Neuron (in vitro differentiated cells): Measurements from ENCODE around the gene ADGRA1.
"Not testable (repeated sequence)": the region's sequence is repeated elsewhere in the genome, so short reads cannot be mapped to it uniquely, and the experiment has no call there.

ENCODE experiments used
- H2AFZ ChIP-seq: one replicate; pipeline ENCODE4 v1.6.1; 2013; ENCODE audit warnings: low read depth, mild to moderate bottlenecking, inconsistent platforms, low read length, moderate library complexity
- H3K27me3 ChIP-seq: one replicate; pipeline ENCODE4 v1.6.1; 2013; ENCODE audit warnings: low read length; ENCODE audit not compliant: insufficient read depth
- H3K36me3 ChIP-seq: one replicate; pipeline ENCODE4 v1.6.1; 2013; ENCODE audit warnings: low read length; ENCODE audit not compliant: insufficient read depth
- H3K4me1 ChIP-seq: one replicate; pipeline ENCODE4 v1.6.1; 2013; ENCODE audit warnings: low read length; ENCODE audit not compliant: insufficient read depth
- H3K4me3 ChIP-seq: 2 replicates; pipeline ENCODE4 v1.5.1; 2013; ENCODE audit warnings: mild to moderate bottlenecking, low read length, moderate library complexity
- H3K9me3 ChIP-seq: one replicate; pipeline ENCODE4 v1.6.1; 2013; ENCODE audit warnings: low read length

ADGRA1 gene

DNA sequence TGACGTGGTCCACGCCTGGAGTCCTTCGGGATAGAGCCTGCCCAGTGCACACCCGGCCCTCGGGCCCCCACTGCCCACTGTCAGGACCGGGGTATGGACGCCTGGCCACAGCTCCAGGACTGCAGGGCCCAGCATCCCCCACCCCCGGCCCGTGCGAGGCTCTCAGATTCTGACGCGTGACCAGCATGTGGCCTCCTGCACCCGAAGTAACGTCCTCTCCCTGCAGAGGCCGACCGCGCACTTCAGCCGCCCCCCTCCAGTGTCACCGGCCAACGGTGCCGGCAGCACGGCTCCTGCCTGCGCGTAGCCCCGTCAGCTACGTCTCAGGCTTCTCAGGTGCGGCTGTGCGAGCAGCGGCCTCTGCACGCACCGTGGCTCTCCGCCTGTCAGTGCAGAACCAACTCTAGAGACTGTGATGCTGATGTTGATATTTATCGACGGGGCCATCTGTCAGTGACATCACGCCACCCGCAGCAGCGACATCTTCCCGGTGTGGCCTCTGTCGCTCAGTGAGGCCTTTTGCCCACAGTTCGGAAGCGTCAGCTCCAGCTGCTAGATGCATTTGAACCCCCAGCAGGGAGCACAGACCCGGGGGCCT, 40.1 kb upstream of the ADGRA1 start:
- Histone ChIP-seq H3K4me3 (no peak overlapping the region), H3K9me3 (no peaks in the 10 kb centered on the region), H3K27me3 (peaks cover 34% of the 10 kb centered on the region), H2AFZ (no peak overlapping the region), H3K36me3 (no peaks in the 10 kb centered on the region), H3K4me1 (no peaks in the 10 kb centered on the region)

- no peaks in the 10 kb centered on the region for H3K9me3 ChIP-seq
- peaks cover 29% of the 10 kb centered on the region for H3K27me3 ChIP-seq
- H3K4me3 ChIP-seq, result no peak overlapping the region
- H3K36me3 ChIP-seq, result no peaks in the 10 kb centered on the region
- H3K4me1 ChIP-seq, result no peaks in the 10 kb centered on the region
- H2AFZ ChIP-seq, result no peak overlapping the region
These were observed 39.5 kb upstream of the ADGRA1 start for GRCh38 chr10:133048266-133048665.

DNA sequence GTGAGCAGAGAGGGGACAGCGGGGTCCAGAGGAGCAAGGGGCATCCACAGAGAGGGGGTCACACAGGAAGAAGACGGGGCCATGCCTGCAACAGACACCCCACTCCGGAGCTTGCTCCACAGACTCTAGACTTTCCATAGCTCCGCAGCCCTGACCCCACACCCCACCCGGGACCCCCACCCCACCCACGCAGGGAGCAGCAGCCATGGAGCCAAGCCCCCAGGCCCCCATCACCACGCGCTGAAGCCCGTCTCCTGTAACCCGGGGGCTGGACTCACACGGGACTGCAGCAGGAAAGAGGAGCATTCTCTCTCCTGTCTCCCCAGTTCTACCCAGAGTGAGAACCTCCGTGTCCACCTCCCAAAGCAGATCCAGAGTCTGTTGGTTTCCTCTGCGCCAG, 38.8 kb upstream of the ADGRA1 start:
- peaks cover 27% of the 10 kb centered on the region for H3K27me3 ChIP-seq
- no peaks in the 10 kb centered on the region for H3K4me1 ChIP-seq
- H3K9me3 ChIP-seq, result no peaks in the 10 kb centered on the region
- no peak overlapping the region for H3K4me3 ChIP-seq
- no peaks in the 10 kb centered on the region for H3K36me3 ChIP-seq
- no peak overlapping the region for H2AFZ ChIP-seq

- Histone ChIP-seq H3K4me1 (no peaks in the 10 kb centered on the region), H3K9me3 (no peaks in the 10 kb centered on the region), H3K27me3 (peaks cover 27% of the 10 kb centered on the region), H3K4me3 (no peak overlapping the region), H2AFZ (no peak overlapping the region), H3K36me3 (no peaks in the 10 kb centered on the region)
These were observed 38.1 kb upstream of the ADGRA1 start for GRCh38 chr10:133049639-133050038.

- H3K27me3 ChIP-seq, result peaks cover 25% of the 10 kb centered on the region
- no peaks in the 10 kb centered on the region for H3K4me1 ChIP-seq
- H2AFZ ChIP-seq, result no peak overlapping the region
- H3K36me3 ChIP-seq, result no peaks in the 10 kb centered on the region
- H3K4me3 ChIP-seq, result no peak overlapping the region
- no peaks in the 10 kb centered on the region for H3K9me3 ChIP-seq
These were observed 37.4 kb upstream of the ADGRA1 start for GRCh38 chr10:133050371-133050770.

- no peak overlapping the region for H2AFZ ChIP-seq
- H3K4me3 ChIP-seq, result no peak overlapping the region
- no peaks in the 10 kb centered on the region for H3K36me3 ChIP-seq
- H3K4me1 ChIP-seq, result peaks cover 3% of the 10 kb centered on the region
- H3K27me3 ChIP-seq, result peaks cover 20% of the 10 kb centered on the region
- H3K9me3 ChIP-seq, result no peaks in the 10 kb centered on the region
These were observed 35.6 kb upstream of the ADGRA1 start for GRCh38 chr10:133052076-133052475.

GRCh38 chr10:133053527-133054133, 34.1 kb upstream of the ADGRA1 start:
- not testable (repeated sequence) for H3K9me3 ChIP-seq, H3K27me3 ChIP-seq, H3K36me3 ChIP-seq, H3K4me1 ChIP-seq, H2AFZ ChIP-seq, H3K4me3 ChIP-seq

DNA sequence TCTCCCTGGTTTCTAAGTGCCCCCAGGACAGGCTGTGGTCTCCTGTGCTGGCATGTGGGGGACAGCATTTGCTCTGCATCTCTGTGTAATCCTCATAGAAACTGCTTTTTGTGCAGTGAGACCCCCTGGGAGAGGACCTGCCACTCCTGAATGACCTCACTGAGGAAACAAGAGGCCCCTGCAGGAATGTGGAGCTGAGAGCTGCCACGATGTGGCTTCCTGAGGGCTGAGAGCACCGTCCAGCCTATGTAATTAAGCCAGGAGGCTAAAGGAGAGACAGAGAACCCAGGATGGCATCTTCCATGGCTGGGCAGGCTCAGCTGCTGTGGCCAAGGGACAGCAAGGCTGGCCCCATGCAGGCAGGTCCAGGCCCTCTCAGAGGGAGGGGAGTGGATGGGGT, 32.3 kb upstream of the ADGRA1 start:
- Histone ChIP-seq H3K36me3 (no peaks in the 10 kb centered on the region), H3K4me1 (peaks cover 3% of the 10 kb centered on the region), H3K9me3 (no peaks in the 10 kb centered on the region), H2AFZ (no peak overlapping the region), H3K4me3 (no peak overlapping the region), H3K27me3 (peaks cover 12% of the 10 kb centered on the region)

DNA sequence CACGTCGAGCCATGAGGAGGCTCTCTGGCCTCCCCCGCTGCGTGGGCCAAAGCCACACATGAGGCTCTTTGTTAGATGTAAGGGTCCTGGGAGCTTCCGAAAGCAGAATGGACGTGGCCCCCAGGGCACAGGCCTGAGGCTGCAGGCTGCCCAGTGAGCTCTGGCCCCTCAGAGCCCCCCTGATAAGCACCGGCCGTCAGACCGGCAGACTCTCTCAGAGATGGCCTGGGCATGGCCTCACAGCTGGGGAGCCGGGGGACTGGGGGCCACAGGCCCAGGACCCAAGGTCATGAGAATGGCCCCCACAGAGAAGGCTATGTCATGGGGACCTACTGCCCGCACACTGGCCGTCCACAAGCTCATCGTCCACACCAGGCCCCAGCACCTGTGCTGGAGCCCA, 31.7 kb upstream of the ADGRA1 start:
- H3K9me3 ChIP-seq, result no peaks in the 10 kb centered on the region
- H3K4me3 ChIP-seq, result no peak overlapping the region
- H3K4me1 ChIP-seq, result peaks cover 3% of the 10 kb centered on the region
- H3K27me3 ChIP-seq, result peaks cover 17% of the 10 kb centered on the region
- no peak overlapping the region for H2AFZ ChIP-seq
- no peaks in the 10 kb centered on the region for H3K36me3 ChIP-seq

DNA sequence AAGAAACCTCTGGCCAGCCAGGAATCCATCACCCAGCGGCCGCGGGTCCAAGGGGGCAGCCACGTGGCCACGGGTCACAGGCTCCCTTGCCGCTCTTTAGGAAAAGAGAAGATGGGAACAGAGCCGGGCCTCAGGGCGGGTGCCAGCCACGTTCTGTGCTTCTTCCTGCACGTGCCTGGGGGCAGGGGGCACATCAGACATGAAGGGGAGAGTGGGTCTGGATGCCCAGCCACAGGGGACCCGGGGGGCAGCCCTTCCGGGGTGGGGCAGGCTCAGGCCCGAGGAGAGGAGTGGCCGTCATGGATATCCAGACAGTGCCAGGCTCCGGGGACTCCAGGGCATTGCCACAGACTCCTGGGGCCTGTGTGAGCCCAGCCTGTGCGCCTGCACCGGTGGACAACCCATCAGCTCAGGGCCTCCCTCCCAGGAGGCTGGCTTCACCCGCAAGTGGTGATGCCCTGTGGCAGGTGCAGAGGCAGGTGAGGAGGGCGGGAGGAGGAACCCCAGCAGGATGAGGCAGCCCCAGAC, 31.0 kb upstream of the ADGRA1 start:
- Histone ChIP-seq H3K4me1 (peaks cover 3% of the 10 kb centered on the region), H3K9me3 (no peaks in the 10 kb centered on the region), H3K27me3 (peaks cover 17% of the 10 kb centered on the region), H2AFZ (no peak overlapping the region), H3K4me3 (no peak overlapping the region), H3K36me3 (no peaks in the 10 kb centered on the region)

GRCh38 chr10:133058331-133059092, 29.2 kb upstream of the ADGRA1 start:
- H3K27me3 ChIP-seq, result peaks cover 17% of the 10 kb centered on the region
- H3K4me1 ChIP-seq, result peaks cover 3% of the 10 kb centered on the region
- no peaks in the 10 kb centered on the region for H3K9me3 ChIP-seq
- no peak overlapping the region for H2AFZ ChIP-seq
- no peaks in the 10 kb centered on the region for H3K36me3 ChIP-seq
- no peak overlapping the region for H3K4me3 ChIP-seq

- no peak overlapping the region for H3K4me3 ChIP-seq
- peaks cover 17% of the 10 kb centered on the region for H3K27me3 ChIP-seq
- H3K4me1 ChIP-seq, result peaks cover 3% of the 10 kb centered on the region
- no peaks in the 10 kb centered on the region for H3K36me3 ChIP-seq
- no peak overlapping the region for H2AFZ ChIP-seq
- H3K9me3 ChIP-seq, result no peaks in the 10 kb centered on the region
These were observed 28.6 kb upstream of the ADGRA1 start for GRCh38 chr10:133059093-133059470.

- H3K27me3 ChIP-seq, result peaks cover 17% of the 10 kb centered on the region
- H3K4me3 ChIP-seq, result no peak overlapping the region
- H3K9me3 ChIP-seq, result peaks cover 1% of the 10 kb centered on the region
- no peak overlapping the region for H2AFZ ChIP-seq
- H3K4me1 ChIP-seq, result peaks cover 3% of the 10 kb centered on the region
- no peaks in the 10 kb centered on the region for H3K36me3 ChIP-seq
These were observed 28.2 kb upstream of the ADGRA1 start for GRCh38 chr10:133059571-133059970.
